IgD-negative memory B cell (primary cell): ENCODE results near the gene AMT. TPM values are rescaled to one million over a fixed set of nuclear protein-coding genes. Genes with fewer than 3 reads are reported as not detected.

ENCODE experiments used
- H3K27ac Mint-ChIP-seq, 3 donors: one replicate each; pipeline ENCODE4 v1.8.0; 2020 to 2022; ENCODE audit warnings: mild to moderate bottlenecking in 3 of 3, mixed read lengths in 3 of 3, moderate library complexity in 1 of 3
- H3K27me3 Mint-ChIP-seq: one replicate; pipeline ENCODE4 v1.8.0; 2021; ENCODE audit warnings: mixed read lengths
- H3K36me3 Mint-ChIP-seq: one replicate; pipeline ENCODE4 v1.8.0; 2020; ENCODE audit warnings: mild to moderate bottlenecking, mixed read lengths
- H3K4me1 Mint-ChIP-seq, 3 donors: one replicate each; pipeline ENCODE4 v1.8.0; 2020 to 2022; ENCODE audit warnings: mixed read lengths in 3 of 3, mild to moderate bottlenecking in 1 of 3
- H3K4me3 Mint-ChIP-seq, 4 donors: one replicate each; pipeline ENCODE4 v1.8.0; 2020 to 2022; ENCODE audit warnings: mild to moderate bottlenecking in 4 of 4, mixed read lengths in 4 of 4, moderate library complexity in 3 of 4
- H3K9me3 Mint-ChIP-seq, 3 donors: one replicate each; pipeline ENCODE4 v1.8.0; 2020 to 2021; ENCODE audit warnings: mixed read lengths in 3 of 3, mild to moderate bottlenecking in 1 of 3
- polyA plus RNA-seq: library from polyadenylated mRNA; unstranded; fragments of 300-500 nt; fragmentation: Illumina TruSeq; gene quantifications from one replicate; pipeline ENCODE4 v1.2.3, GENCODE V29; 2021

AMT gene
- polyA plus RNA-seq, 1 donor from 2014 or later, result 1.3 TPM

DNA sequence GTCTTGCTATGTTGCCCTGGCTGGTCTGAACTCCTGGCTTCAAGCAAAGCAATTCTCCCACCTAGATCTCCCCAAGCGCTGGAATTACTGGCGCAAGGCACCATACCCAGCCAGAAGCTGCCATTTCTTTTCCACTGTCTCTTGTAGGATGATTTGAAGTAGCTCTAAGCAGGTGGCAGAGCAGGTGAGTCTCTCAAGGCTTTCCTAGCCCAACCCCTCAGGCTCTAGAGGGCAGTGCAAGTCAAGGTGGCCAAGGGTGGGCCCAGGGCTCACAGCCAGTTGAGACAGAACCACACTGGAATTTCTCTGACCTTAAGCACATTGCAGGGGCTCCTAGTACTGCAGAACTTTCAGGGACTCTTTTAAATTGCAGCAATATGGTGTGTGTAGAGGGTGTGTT, 32.2 kb upstream of the AMT start:
- Mint-ChIP-seq H3K27me3 (no peaks in the 10 kb centered on the region), H3K4me1 (no peaks in the 10 kb centered on the region), H3K36me3 (no peaks in the 10 kb centered on the region), H3K4me3 (no peak overlapping the region), H3K9me3 (no peaks in the 10 kb centered on the region), H3K27ac (no peak overlapping the region)

DNA sequence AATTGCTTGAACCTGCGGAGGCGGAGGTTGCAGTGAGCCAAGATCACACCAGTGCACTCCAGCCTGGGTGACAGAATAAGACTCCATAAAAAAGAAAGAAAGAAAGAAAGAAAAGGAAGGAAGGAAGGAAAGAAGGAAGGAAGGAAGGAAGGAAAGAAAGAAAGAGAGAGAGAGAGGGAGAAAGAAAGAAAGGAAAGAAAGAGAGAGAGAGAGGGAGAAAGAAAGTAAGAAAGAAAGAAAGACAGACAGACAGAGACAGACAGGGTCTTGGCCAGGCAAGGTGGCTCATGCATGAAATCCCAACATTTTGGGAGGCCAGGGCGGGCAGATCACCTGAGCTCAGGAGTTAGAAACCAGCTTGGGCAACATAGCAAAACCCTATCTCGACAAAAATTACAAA, 31.3 kb upstream of the AMT start:
- Mint-ChIP-seq H3K4me1 (peaks cover 5 to 6% (median 5%) of the 10 kb centered on the region in 3 donors), H3K27me3 (no peaks in the 10 kb centered on the region), H3K4me3 (no peak overlapping the region), H3K27ac (no peak overlapping the region), H3K36me3 (no peaks in the 10 kb centered on the region), H3K9me3 (no peaks in the 10 kb centered on the region)

DNA sequence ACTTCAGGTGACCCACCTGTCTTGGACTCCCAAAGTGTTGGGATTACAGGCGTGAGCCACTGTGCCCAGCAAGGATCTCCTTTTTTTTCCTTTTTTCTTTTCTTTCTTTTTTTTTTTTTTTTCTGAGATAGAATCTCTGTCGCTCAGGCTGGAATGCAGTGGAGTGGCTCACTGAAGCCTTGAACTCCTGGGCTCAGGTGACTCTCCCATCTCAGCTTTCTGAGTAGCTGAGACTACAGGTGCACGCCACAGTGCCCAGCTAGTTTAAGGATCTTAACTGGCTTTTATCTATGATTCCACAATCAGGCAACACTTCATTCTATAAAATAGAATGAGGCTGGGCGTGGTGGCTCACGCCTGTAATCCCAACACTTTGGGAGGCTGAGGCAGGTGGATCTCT, 23.1 kb upstream of the AMT start:
- Mint-ChIP-seq H3K27me3 (no peaks in the 10 kb centered on the region), H3K36me3 (no peaks in the 10 kb centered on the region), H3K4me1 (peaks cover 14 to 16% (median 14%) of the 10 kb centered on the region in 3 donors), H3K27ac (no peak overlapping the region), H3K4me3 (no peak overlapping the region), H3K9me3 (no peaks in the 10 kb centered on the region)

DNA sequence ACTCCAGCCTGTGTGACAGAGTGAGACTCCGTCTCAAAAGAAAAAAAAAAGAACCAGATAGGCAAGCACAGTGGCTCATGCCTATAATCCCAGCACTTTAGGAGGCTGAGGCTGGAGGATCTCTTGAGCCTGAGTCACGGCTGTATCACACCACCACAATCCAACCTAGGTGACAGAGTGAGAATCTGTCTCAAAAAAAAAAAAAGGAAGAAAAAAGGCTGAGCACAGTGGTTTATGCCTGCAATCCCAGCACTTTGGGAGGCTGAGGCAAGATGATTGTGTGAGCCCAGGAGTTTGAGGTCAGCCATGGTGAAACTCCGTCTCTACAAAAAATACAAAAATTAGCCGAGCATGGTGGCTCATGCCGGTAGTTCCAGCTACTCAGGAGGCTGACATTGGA, 12.5 kb upstream of the AMT start:
- Mint-ChIP-seq H3K27ac (no peak overlapping the region), H3K9me3 (no peaks in the 10 kb centered on the region), H3K36me3 (no peaks in the 10 kb centered on the region), H3K4me3 (no peak overlapping the region), H3K4me1 (peaks cover 1 to 5% (median 2%) of the 10 kb centered on the region in 3 donors), H3K27me3 (no peaks in the 10 kb centered on the region)

DNA sequence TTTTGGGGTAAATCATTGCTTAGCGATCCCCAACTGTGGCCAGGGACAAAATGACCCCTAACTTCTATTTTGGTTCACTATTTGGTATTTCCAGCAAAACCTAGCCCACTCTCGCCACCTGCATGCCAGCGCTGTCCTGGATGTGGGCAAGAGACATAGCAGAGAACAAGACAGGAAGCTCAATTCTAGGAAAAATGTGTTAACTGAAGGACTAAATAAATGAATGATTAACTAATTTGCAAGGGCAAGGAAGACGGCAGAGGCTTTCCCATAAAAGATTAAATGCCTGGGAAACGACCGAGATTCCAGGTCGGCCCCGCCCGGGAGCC, 6.4 kb upstream of the AMT start:
- Mint-ChIP-seq H3K4me1 (peaks cover 8 to 13% (median 9%) of the 10 kb centered on the region in 3 donors), H3K4me3 (peak overlapping the region; percentile 92 to 99 (median 96)), H3K36me3 (peaks cover 3% of the 10 kb centered on the region), H3K27me3 (no peaks in the 10 kb centered on the region), H3K9me3 (no peaks in the 10 kb centered on the region), H3K27ac (peak overlapping the region; percentile 94 to 96 (median 96))

DNA sequence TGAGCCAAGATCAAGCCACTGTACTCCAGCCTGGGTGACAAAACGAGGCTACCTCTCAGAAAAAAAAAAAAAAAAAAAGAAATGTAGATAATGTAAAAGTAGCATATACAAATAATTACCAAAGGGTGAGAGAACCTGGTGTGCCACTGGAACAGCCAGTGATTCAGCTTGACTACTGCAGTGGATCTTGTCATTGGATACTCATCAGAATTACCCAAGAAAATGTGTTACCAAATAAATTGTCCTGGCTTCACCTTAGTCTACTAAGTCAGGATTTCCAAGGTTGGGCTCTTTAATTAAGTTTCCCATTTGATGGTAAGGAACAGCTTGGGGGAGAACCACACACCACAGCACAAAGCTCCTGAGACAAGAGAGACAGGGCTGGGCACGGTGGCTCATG, 5.3 kb upstream of the AMT start:
- H3K4me3 Mint-ChIP-seq, result peak overlapping the region; percentile 45 to 95 (median 70)
- H3K9me3 Mint-ChIP-seq, result no peaks in the 10 kb centered on the region
- H3K27me3 Mint-ChIP-seq, result no peaks in the 10 kb centered on the region
- H3K36me3 Mint-ChIP-seq, result peaks cover 3% of the 10 kb centered on the region
- peaks cover 8 to 13% (median 9%) of the 10 kb centered on the region in 3 donors for H3K4me1 Mint-ChIP-seq
- no peak overlapping the region for H3K27ac Mint-ChIP-seq

DNA sequence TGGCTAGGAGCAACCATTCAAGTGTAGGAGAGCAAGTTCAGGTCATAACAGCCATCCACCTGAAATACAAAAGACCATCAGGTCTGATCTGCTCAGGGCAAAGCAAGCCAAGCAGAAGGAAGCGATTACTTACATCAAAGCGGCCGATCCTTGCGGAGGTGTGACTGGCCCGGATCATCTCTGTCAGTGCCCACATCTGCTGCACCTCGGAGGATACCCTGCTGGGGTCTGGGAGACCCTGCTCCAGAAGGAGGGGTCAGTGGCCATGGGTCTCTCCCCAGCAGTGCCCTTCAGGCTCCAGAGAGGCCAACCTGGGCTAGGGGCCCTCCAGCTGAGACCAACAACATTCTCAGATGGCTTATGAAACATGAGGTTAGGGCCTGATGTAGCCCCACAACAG, 2.5 kb upstream of the AMT start:
- Mint-ChIP-seq H3K4me3 (peak overlapping the region in 1 of 4 donors; percentile 71), H3K27me3 (no peaks in the 10 kb centered on the region), H3K4me1 (peaks cover 8 to 14% (median 8%) of the 10 kb centered on the region in 3 donors), H3K36me3 (peaks cover 3% of the 10 kb centered on the region), H3K9me3 (no peaks in the 10 kb centered on the region), H3K27ac (no peak overlapping the region)

DNA sequence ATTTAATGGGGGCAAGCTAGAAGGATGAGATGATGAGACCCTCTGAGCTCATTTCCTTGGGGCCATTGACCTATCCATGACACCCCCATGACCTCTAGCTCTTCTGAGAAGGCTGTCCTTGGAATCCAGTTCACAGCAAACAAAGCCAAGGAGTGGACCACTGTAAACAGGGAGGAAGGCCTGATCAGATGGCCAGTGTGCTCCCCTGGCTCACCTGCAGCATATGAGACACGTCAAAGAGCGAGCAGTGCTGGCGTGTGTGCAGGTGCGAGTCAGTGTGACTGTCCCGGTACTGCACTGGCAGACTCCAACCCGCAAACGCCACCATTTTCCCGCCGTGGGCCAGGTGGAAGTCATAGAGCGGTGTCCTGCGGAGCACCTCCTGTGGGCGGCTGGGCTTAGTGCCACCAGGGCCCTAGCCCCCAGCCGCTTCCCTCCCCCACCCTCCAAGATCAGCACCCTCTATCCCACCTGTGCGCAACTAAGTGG, 339 bp downstream of the AMT start:
- Mint-ChIP-seq H3K27me3 (no peaks in the 10 kb centered on the region), H3K36me3 (peaks cover 3% of the 10 kb centered on the region), H3K4me3 (peak overlapping the region in 3 of 4 donors; percentile 37 to 66 (median 58)), H3K9me3 (no peaks in the 10 kb centered on the region), H3K27ac (peak overlapping the region in 1 of 3 donors; percentile 42), H3K4me1 (peaks cover 6 to 18% (median 14%) of the 10 kb centered on the region in 3 donors)

DNA sequence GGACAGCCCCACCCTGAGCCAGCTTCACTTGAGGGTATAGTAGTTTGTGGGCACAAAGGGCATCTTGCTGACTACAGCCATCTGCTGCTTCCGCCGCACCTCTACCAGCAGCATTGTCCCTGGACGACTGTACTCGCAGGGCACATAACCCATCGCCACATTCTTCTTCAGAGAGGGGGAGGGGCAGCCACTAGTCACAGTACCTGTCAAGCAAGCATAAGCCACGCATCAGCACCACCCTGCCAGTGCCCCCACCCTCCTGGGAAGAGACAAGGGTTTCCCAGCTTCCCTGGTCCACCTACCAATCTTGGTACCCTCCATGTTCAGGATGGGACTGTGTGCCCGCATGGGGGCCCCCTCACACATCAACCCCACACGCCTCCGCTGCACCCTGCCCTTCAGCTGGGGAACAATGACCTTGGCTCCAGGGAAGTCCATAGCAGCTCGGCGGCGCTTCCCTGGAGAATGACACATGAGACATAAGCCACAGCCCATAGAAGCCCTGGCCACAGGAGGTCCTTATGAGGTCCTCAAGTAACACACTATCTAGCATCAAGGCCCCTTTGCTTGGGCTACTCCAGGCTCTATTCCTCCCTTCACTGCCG, 4.7 kb downstream of the AMT start:
- Mint-ChIP-seq H3K4me1 (peaks cover 21 to 43% (median 33%) of the 10 kb centered on the region in 3 donors), H3K36me3 (peaks cover 2% of the 10 kb centered on the region), H3K9me3 (no peaks in the 10 kb centered on the region), H3K4me3 (peak overlapping the region in 3 of 4 donors; percentile 24 to 72 (median 33)), H3K27me3 (no peaks in the 10 kb centered on the region), H3K27ac (peak overlapping the region in 2 of 3 donors; percentile 48 to 98)

DNA sequence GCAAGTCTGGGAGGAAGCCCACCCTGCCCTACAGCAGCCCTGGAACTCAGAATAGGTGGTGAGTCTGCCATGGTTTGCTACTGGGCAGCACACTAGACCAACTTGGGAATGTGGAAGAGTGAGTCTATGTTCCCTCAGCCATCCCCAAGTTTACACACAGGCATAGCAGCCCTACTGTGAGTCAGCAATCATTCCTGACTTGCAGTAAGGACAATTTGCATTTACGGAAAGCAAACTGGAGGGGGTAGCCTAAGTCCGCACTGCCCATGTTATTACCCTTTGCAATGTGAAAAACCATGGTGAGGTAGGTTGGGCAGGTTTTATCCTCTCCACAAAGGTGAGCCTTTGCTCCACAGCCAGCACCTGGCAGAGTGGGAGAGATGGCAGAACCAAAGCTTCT, 5.4 kb downstream of the AMT start:
- peak overlapping the region; percentile 87 to 98 (median 93) for H3K27ac Mint-ChIP-seq

DNA sequence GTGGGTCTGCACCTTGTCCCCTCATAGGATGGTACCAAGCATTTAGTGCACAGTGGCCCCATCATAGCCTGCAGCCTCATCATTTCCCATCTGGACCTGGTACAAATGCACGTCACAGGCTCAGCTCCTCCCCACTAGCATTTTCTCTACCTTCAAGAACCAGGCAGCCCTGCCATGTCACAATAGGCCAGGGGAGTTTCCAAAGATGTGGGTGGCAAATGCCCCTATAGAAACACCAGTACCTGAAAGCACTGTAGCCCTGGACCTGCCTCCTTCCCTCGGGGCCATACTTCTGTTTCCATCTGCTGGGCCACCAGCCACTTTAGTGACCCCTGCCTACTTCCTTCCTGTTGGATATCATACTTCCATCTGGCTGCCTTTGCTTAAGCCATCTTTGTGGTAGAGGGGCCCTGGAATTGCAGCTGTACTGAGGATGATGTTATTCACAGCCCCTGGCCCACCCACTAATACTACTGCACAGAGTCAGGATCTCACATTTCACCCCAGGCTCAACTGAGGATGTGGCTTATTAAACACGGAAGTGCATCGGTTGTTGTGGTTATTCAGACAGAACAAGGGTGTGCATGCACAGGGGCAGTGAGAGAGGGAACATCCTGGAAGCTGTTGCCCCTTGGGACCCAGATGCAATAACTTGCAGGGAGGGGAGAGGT, 6.2 kb downstream of the AMT start:
- Mint-ChIP-seq H3K27ac (peak overlapping the region; percentile 87 to 98 (median 93)), H3K36me3 (peaks cover 2% of the 10 kb centered on the region), H3K9me3 (no peaks in the 10 kb centered on the region), H3K4me1 (peaks cover 21 to 44% (median 35%) of the 10 kb centered on the region in 3 donors), H3K27me3 (no peaks in the 10 kb centered on the region), H3K4me3 (peak overlapping the region; percentile 63 to 89 (median 80))

More for the DNA sequence above, 5.4 kb downstream of the AMT start:
- no peaks in the 10 kb centered on the region for H3K27me3 Mint-ChIP-seq
- peaks cover 21 to 44% (median 35%) of the 10 kb centered on the region in 3 donors for H3K4me1 Mint-ChIP-seq
- H3K4me3 Mint-ChIP-seq, result peak overlapping the region in 3 of 4 donors; percentile 71 to 89 (median 89)
- H3K9me3 Mint-ChIP-seq, result no peaks in the 10 kb centered on the region
- H3K36me3 Mint-ChIP-seq, result peaks cover 2% of the 10 kb centered on the region

DNA sequence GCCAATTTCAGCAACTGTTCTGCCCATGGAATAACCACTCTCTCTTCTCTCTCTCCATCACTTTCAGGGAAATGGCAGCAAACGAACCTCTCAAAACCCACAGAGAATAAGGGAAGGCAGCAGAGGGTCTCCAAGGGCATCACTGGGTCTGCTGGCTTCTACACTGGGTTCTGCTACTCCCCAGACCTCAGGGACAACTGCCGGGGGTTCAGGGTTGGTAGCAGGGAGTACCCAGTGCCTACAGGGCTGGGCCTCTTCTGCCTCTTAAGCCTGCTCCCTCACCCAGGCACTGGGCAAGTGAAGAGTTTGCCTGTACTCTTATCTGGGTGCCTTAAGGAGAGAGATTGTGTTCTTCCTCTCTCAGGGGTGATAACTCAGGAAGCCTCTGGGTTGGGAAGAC, 7.5 kb downstream of the AMT start:
- Mint-ChIP-seq H3K27me3 (no peaks in the 10 kb centered on the region), H3K4me3 (no peak overlapping the region), H3K36me3 (peaks cover 2% of the 10 kb centered on the region)

DNA sequence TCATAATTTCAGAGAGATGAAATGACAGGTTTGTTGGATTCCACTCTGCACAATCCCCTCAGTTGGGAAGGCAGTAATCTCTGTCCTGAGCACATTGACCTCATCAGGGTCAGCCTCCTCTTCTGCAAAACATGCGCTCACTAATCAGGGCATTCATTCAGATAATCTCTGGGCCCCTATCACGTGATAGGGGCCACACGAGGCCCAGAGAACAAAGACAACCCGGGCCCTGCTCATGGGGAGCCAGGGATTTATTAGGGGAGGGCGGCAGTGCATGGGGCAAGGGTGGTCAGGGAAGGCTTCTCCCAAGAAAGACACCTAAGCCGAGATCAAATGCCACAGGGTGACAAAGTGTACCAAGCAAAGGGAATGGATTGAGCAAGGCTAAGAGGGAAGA, 8.9 kb downstream of the AMT start:
- peaks cover 37 to 61% (median 47%) of the 10 kb centered on the region in 3 donors for H3K4me1 Mint-ChIP-seq
- no peaks in the 10 kb centered on the region for H3K27me3 Mint-ChIP-seq
- H3K27ac Mint-ChIP-seq, result peak overlapping the region in 1 of 3 donors; percentile 87
- H3K9me3 Mint-ChIP-seq, result no peaks in the 10 kb centered on the region
- H3K4me3 Mint-ChIP-seq, result peak overlapping the region; percentile 42 to 95 (median 76)
- H3K36me3 Mint-ChIP-seq, result peaks cover 2% of the 10 kb centered on the region

More for the DNA sequence above, 7.5 kb downstream of the AMT start:
- peaks cover 28 to 56% (median 42%) of the 10 kb centered on the region in 3 donors for H3K4me1 Mint-ChIP-seq
- peak overlapping the region in 2 of 3 donors; percentile 82 to 98 for H3K27ac Mint-ChIP-seq
- H3K9me3 Mint-ChIP-seq, result no peaks in the 10 kb centered on the region

DNA sequence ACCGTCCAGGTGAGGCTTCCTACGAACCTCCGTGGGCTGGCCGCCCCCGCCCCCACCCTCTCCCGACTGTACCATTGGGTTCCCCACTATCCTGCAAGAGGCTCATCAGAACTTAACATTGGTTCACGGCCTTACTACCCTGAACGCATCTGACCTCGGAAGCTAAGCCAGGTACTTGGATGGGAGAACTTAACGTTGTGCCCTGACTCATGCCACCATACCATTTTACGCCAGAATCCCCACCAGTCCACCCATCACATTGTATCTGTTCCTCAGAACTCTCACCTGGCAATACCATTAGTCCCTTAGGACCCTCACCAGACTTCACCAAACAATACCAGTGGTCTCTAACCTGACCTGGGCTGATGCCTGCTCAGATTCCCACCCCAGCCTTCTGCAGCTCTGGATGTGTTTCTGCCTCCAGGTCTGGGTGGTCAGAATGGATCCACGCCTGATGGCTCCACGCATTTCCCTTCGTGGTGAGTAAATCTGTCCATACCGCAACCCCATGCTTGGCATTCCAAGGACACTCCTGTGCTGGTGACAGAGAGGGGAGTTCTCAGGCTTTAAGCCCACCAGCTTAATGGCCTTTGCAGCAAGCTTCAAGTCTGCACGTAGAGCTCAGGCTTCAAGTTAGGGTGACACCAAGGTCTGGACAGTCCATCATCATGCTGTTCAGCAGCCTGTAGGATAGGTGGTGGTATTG, 9.5 kb downstream of the AMT start:
- H3K4me3 Mint-ChIP-seq, result peak overlapping the region; percentile 78 to 95 (median 90)
- H3K27ac Mint-ChIP-seq, result peak overlapping the region; percentile 64 to 97 (median 79)
- H3K4me1 Mint-ChIP-seq, result peaks cover 37 to 60% (median 46%) of the 10 kb centered on the region in 3 donors
- H3K9me3 Mint-ChIP-seq, result no peaks in the 10 kb centered on the region
- H3K27me3 Mint-ChIP-seq, result no peaks in the 10 kb centered on the region
- H3K36me3 Mint-ChIP-seq, result peaks cover 2% of the 10 kb centered on the region
